HG02588 (cell line): ENCODE results near the gene TMEM201.

Experiments
- ATAC-seq: cut with Tn5 transposase; IDR thresholded peaks from one replicate; pipeline ENCODE4 v1.9.1; 2021; ENCODE audit warnings: mild to moderate bottlenecking, moderate library complexity; ENCODE audit not compliant: unreplicated experiment

TMEM201 gene

DNA sequence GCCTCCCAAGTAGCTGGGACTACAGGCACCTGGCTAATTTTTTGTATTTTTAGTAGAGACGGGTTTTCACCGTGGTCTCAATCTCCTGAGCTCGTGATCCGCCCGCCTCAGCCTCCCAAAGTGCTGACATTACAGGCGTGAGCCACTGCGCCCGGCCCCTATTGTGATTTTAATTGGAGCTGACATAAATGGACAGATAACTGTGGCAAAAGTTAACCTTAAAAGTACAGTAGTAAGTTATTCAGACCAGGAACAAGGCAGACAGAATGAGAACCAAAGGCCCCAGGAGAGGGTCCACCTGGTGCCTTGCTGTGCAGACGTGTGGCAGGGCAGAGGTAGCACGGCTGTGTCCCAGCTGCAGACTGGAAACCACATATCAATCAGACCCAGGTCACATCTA is 11.0 kb downstream of the TMEM201 start:
- no peak for ATAC-seq

DNA sequence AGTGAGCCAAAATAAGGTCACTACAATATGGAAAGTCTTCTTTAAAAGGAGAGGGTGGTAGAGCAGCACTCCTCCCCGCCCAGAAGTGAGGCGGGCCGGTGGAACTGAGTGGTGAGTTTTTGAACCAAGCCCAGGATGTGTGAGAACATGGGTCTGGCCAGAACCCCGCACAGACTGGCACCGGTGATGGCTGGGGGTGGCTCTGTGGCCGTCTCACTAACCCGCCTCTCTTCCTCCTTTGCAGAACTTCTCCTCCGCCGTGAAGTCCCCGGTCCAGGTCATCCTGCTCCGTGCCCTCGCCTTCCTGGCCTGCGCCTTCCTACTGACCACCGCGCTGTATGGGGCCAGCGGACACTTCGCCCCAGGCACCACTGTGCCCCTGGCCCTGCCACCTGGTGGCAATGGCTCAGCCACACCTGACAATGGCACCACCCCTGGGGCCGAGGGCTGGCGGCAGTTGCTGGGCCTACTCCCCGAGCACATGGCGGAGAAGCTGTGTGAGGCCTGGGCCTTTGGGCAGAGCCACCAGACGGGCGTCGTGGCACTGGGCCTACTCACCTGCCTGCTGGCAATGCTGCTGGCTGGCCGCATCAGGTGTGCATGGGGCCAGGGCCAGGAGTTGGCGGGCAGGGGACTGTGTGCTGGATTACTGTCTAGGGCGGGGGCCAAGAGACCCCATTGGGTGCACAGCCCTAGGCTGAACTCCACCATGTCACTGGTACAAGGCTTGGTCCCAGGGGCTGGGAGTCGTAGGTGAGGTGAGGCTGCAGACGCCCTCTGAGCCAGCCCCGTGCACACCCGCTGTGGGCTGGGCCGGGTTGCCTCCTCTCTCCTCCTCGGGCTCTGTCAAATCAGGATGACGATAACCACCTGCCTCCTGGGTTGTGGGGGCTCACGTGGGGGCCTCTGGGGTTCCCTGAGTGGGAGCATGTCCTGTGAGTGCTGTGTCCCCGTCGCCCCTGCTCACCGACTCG is 12.4 kb downstream of the TMEM201 start:
- no peak for ATAC-seq

- ATAC-seq, result no peak
These were observed 13.5 kb downstream of the TMEM201 start for GRCh38 chr1:9601942-9602793.

DNA sequence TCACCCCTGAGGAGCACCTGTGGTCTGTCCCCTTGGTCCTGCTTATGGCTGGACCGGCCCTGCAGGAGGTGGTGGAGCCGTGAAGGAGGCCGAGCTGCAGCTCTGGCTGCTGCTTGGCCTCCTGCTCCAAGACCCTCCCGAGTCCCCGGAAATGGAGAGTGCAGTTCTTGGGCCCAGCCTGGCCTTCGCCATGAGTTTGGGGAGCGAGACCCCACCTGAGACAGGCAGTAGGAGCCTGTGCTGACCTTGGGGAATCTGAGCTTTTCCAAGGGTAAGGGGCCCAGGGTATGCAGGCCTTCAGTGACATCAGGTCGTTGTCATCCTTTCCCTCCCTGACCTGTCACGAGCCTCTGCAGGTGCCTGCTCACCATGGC is 14.1 kb downstream of the TMEM201 start:
- no peak for ATAC-seq

GRCh38 chr1:9603307-9603706 is 14.6 kb downstream of the TMEM201 start:
- no peak for ATAC-seq

DNA sequence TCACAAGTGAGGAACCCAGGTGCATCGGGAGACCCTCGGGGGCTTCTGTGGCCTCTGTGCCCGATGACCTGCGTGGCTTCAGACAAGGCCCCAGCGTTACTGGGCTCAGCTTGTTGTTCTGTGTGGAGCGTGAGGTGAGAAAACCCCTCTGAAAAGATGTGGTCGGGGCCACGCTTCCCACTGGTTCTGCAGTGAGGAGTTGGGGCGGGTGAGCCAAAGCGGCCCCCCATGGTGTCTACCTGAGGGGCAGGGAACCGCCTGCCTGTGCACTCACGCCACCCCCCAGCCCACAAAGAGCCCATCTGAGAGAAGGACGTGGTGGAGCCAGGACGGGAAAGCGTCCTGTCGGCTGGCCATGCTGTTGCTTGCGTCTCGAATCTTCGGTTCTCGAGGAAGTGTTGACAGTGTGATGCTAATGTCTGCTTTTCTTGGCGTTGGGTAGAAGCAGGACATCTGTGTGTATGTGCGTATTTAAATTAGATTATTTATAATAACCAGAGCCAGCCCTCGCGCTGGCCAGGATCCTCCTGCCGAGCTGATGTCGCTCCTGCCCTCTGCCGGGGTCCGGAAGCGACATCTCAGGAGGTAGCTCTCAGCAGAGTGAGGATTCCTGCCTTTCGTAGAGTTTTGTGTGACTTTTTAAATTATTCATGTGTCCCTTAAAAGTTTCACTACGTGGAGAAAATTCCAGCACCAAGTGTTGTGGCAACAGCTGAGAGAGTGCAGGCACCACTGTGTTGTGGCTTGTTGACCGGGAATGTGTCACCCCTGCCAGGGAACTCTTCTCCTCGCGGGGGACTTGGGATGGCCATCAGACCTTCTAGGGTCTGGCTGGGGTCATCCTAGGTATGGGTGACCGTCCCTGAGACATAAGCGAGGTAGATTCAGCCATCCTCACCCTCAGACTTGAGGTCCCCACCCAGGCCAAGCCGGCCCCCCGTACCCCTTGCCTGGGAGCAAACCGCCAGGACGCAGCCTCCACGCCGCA is 15.3 kb downstream of the TMEM201 start:
- ATAC-seq, result no peak

- ATAC-seq, result no peak
These were observed 16.1 kb downstream of the TMEM201 start for GRCh38 chr1:9604836-9605235.

GRCh38 chr1:9605946-9606455 is 17.3 kb downstream of the TMEM201 start:
- no peak for ATAC-seq

- no peak for ATAC-seq
These were observed 17.7 kb downstream of the TMEM201 start for GRCh38 chr1:9606458-9606857.

GRCh38 chr1:9606948-9607347 is 18.2 kb downstream of the TMEM201 start:
- ATAC-seq, result no peak

- no peak for ATAC-seq
These were observed 18.6 kb downstream of the TMEM201 start for GRCh38 chr1:9607352-9607751.

GRCh38 chr1:9609998-9610397 is 21.3 kb downstream of the TMEM201 start:
- no peak for ATAC-seq

DNA sequence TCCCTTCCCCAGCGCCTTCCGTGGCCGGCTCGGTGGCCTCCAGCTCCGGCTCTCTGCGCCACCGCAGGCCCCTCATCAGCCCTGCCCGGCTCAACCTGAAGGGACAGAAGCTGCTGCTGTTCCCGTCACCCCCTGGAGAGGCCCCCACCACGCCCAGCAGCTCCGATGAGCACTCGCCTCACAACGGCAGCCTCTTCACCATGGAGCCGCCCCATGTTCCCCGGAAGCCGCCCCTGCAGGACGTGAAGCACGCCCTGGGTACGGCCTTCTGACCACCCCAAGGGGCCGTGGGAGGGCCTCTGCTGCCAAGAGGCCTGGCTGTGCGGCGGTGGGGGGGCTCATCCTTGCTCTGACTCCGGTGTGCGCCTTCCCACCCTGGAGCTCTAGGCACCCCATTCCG is 21.8 kb downstream of the TMEM201 start:
- no peak for ATAC-seq

GRCh38 chr1:9611716-9612115 is 23.0 kb downstream of the TMEM201 start:
- ATAC-seq, result no peak

DNA sequence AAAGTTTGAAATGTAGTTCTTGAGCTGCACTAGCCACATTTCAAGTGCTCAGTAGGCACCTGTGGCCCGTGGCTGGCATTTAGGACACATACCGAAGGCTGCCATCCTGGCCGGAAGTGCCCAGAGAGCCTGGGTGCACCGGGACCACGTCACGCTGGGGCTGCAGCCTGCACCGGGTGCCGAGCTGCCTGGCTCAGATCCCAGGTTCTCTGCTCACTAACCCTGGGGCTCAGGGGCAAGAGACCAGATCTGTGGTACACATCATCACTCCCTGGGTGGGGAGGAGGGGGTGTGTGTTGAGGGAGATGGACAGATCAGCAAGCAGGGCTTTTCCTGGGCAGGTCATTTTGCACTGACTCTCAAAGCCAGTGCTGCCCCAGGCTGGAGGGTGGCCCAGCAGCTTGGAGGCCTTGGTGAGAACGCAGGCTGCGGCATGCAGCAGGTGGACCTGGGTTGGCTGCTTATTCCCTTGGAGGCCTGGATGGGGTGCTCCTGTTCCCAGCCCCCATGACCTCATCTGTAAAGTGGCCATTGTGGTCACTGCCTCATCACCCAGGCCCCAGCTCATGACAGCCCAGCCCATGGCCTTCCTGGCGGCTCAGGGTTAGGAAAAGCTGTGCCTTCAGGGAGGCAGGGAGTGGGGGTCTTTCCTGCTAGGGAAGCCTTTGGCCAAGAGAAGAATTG is 23.6 kb downstream of the TMEM201 start:
- ATAC-seq, result no peak

DNA sequence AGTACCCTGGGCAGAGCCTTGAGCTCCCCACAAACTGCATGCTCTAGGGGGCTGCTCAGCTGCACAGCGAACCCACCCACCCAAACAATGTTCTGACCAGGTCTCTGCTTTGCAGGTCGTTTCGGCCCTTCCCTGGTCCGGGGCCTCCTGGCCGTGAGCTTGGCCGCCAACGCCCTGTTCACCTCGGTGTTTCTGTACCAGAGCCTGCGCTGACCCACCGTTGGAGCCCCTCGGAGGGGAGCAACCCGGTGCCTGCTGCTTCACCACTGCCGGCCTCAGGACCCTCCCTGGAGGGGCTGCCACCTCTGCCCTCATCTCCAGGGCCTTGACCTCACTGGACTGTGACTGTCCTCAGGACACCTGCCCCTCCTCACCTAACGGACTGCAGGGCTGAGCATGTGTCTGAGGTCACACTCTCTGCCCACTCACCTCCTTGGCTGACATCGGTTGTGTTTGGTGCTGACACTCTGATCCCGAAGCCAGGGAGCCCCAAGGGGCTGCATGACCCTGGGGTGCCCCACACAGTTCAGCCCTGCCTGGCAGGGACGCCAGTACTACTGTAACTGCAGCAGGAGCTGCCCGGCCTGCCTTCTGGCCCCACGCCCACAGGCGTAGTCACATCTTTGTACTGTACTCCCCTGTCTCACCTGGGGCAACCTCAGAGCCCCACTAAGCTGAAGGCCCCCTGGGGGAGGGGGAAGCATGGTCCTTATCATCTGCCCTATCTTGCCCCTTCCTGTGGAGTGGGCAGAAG is 24.3 kb downstream of the TMEM201 start:
- no peak for ATAC-seq

DNA sequence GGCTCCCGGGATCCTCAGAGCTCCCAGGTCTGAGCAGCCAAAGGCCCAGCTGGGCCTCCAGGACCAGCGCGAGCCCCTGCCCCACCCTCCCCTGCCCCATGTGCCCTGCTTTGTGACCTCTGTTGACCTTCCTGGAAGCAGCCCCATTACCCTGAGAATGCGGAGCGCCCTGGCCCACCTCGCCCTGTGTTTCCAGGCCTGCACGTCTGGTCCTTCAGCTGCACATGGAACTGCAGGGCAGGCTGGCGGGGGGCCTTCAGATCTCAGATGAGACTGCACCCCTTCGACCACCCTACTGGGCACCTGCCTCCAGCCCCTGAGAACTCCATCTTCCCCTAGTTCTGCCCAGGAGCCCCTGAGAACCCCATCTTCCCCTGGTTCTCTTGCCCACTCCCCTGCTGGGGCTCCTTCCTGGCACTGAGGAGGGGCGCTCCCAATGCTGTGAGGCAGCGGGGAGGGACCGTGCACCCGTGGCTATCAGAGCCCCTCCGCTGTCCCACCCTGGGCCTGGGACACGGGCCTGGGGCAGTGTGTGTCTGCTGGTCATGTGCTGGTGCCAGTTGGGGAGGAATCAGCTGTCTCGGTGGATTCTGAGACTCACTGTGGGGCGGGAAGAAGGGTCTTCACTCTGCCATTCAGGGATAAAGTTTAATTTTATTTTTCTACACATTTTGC is 25.1 kb downstream of the TMEM201 start:
- ATAC-seq, result no peak

GRCh38 chr1:9615316-9616063 is 26.8 kb downstream of the TMEM201 start:
- no peak for ATAC-seq
